Left lung (tissue), 10 donors: Measurements from ENCODE around the gene SHANK1. TPM values are rescaled to one million over a fixed set of nuclear protein-coding genes. Genes with fewer than 3 reads are reported as not detected.

Experiments used
- ATAC-seq: fragments of 200-7000 bp; cut with Tn5 transposase; one replicate; pipeline ENCODE4 v1.9.1; 2020; ENCODE audit warnings: moderate library complexity
- DNase-seq, 4 donors: peaks; one replicate each; pipeline ENCODE4 v3.0.0-alpha.2; 2013 to 2020
- H3K27ac ChIP-seq, 2 donors: fragments of 200-600 bp; sonication (generic) in 1 of 2; one replicate each; pipeline versions ENCODE4 v1.5.0 to v1.8.0; 2020 to 2021
- H3K27me3 ChIP-seq, 2 donors: fragments of 200-600 bp; sonication (generic) in 1 of 2; one replicate each; pipeline versions ENCODE4 v1.5.0 to v1.8.0; 2020 to 2021
- H3K36me3 ChIP-seq, 2 donors: fragments of 200-600 bp; sonication (generic) in 1 of 2; one replicate each; pipeline versions ENCODE4 v1.5.0 to v1.8.0; 2020 to 2021
- H3K4me1 ChIP-seq, 2 donors: fragments of 200-600 bp; one replicate each; pipeline ENCODE4 v1.8.0; 2021
- H3K4me3 ChIP-seq, 2 donors: fragments of 200-600 bp; sonication (generic) in 1 of 2; one replicate each; pipeline versions ENCODE4 v1.5.0 to v1.8.0; 2020 to 2021; ENCODE audit warnings: mild to moderate bottlenecking in 1 of 2
- H3K9me3 ChIP-seq, 2 donors: fragments of 200-600 bp; sonication (generic) in 1 of 2; one replicate each; pipeline versions ENCODE4 v1.5.0 to v1.8.0; 2020 to 2021
- intact Hi-C, 2 donors: fragments of 100-400 bp; cut with DNase I; formaldehyde crosslinking; loops; one replicate each; pipeline versions ENCODE4 v1.11.2 to v1.14.2; 2022
- polyA plus RNA-seq, 6 donors: library from polyadenylated mRNA; unstranded; fragments of 120-200 nt; gene quantifications; one replicate each; pipeline ENCODE4 v1.2.1, GENCODE V29; 2013; ENCODE audit not compliant: insufficient read length in 6 of 6
- total RNA-seq, 2 donors: library from RNA; stranded (reverse); fragmentation: NEBNext Ultra II Directional; extraction: Animal tissue kit (Norgen Biotek cat#: 25700); gene quantifications; one replicate each; pipeline ENCODE4 v1.2.1, GENCODE V29; 2021
- TF ChIP-seq, protein P1 (sequence below), 2 donors: fragments of 200-600 bp; sonication (generic) in 1 of 2; IDR thresholded peaks; one replicate each; pipeline versions ENCODE4 v1.5.0 to v1.8.0; 2021; ENCODE audit warnings: antibody characterized with exemption in 2 of 2
- donor health status: DM: no; HTN: yes; CAD: no.
- donor health status: DM: no; HTN: no; CAD: no.

The SHANK1 gene
- total and polyA plus RNA-seq, 8 donors = 0.21 to 7.5 (median 4.9) TPM

DNA sequence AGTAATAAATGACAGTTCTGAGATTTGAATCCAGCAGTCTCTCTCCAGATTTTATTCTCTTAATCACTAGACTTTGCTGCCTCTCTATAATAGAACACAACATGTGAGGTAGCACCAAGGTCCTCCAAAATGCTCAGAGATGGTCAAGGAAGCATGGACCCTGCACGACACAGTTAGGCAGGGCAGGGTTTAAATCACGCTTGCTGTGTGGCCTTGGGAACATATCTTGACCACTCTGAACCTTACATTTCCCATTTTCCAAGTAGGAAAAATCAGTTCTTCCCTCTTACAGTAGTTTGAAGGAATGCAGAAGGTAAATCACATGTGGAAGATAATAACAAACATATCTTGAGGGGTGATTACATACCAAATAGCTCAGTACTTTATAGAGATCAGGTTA lies 86.2 kb downstream of the SHANK1 start:
- H3K4me3 ChIP-seq = no peak overlapping the region
- TF ChIP-seq, protein P1, sequence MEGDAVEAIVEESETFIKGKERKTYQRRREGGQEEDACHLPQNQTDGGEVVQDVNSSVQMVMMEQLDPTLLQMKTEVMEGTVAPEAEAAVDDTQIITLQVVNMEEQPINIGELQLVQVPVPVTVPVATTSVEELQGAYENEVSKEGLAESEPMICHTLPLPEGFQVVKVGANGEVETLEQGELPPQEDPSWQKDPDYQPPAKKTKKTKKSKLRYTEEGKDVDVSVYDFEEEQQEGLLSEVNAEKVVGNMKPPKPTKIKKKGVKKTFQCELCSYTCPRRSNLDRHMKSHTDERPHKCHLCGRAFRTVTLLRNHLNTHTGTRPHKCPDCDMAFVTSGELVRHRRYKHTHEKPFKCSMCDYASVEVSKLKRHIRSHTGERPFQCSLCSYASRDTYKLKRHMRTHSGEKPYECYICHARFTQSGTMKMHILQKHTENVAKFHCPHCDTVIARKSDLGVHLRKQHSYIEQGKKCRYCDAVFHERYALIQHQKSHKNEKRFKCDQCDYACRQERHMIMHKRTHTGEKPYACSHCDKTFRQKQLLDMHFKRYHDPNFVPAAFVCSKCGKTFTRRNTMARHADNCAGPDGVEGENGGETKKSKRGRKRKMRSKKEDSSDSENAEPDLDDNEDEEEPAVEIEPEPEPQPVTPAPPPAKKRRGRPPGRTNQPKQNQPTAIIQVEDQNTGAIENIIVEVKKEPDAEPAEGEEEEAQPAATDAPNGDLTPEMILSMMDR (IDR thresholded peaks at IDR 0.05) = no peak
- intact Hi-C loops = no loop called here

DNA sequence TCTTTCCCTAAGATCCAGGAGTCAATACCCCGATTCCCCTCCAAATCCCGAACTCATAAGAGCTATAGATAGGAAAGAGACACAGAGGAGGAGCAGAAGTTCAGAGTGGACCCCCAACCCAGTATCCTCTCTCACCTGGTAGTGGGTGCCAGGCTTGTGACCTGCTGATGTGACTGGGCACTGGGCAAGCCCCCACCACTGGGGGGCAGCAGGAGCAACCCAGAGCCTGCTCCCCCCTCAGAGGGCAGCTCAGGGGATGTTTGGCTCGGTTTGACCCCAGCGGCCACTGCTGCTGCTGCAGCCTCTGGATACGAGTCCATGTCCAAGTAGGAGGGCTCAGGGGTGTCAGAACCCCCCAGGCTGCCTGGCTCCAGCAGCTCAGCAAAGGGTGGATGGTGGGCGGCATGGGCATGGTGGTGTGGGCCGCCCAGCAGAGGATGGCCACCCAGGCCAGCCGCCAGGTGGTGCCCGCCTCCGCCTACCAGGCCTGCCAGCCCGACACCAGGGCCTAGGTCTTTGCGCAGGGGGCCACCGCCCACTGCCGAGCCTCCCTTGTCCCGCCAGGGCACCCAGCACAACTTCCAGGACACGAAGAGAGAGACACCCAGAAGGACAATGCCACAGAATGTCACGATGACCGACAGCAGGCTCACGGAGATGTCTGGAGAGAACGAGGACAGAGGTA lies 87.3 kb downstream of the SHANK1 start:
- peaks cover 0 to 36% of the 10 kb centered on the region in 2 donors for H3K27me3 ChIP-seq
- H3K27ac ChIP-seq = no peak overlapping the region
- peaks cover 0 to 29% of the 10 kb centered on the region in 2 donors for H3K9me3 ChIP-seq
- TF ChIP-seq, protein P1 (IDR thresholded peaks at IDR 0.05) = no peak
- intact Hi-C loops = no loop called here
- H3K36me3 ChIP-seq = no peaks in the 10 kb centered on the region
- no peak for ATAC-seq
- DNase-seq = no peak
- H3K4me1 ChIP-seq = no peaks in the 10 kb centered on the region
- no peak overlapping the region for H3K4me3 ChIP-seq

More for the DNA sequence above, 86.2 kb downstream of the SHANK1 start:
- H3K4me1 ChIP-seq = no peaks in the 10 kb centered on the region
- H3K36me3 ChIP-seq = no peaks in the 10 kb centered on the region
- H3K9me3 ChIP-seq = peaks cover 0 to 29% of the 10 kb centered on the region in 2 donors
- no peak for ATAC-seq
- peaks cover 5 to 47% of the 10 kb centered on the region in 2 donors for H3K27me3 ChIP-seq
- H3K27ac ChIP-seq = no peak overlapping the region
- no peak for DNase-seq

DNA sequence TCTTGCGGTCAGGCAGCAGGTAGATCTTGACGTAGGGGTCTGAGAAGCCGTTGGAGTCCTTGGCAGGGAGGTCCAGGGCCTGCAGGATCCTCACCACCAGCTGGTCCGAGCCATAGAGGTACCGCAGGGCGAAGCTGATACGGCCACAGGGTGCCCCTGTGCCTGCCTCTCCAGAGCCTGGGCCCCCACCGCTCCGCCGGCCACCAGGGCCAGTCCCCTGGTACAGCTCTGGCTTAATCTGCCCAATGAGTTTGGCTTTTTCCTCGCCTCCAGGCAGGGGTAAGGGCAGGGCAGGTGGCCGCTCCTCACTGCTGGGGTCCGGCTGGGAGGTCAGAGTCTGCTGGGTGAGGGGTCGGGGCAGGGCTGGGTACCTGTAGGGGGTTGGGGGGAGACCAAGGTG lies 89.8 kb downstream of the SHANK1 start:
- Histone ChIP-seq H3K9me3 (peaks cover 0 to 20% of the 10 kb centered on the region in 2 donors), H3K27ac (no peak overlapping the region), H3K36me3 (no peaks in the 10 kb centered on the region), H3K4me1 (no peaks in the 10 kb centered on the region), H3K27me3 (peaks cover 0 to 23% of the 10 kb centered on the region in 2 donors), H3K4me3 (no peak overlapping the region)
- no peak for DNase-seq
- intact Hi-C loops = no loop called here
- TF ChIP-seq, protein P1 (IDR thresholded peaks at IDR 0.05) = no peak
- ATAC-seq = no peak

DNA sequence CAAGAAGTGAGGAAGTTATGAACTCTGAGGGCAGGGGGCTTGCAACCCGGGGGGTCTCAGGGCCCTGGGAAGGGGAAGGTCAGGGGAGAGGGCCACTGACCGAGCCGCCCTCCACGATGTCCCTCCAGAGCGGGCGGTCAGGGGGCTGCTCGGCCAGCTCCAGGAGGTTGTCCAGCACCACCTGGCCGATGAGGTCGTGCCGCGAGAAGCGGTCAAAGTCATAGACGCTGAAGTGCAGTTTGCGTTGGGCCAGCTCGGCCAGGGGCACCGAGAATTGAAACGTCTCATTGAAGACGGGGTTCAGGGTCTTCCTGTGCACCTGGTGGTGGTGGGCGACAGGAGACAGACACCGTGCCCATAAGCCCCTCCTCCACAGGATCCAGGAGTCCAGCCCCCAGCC lies 90.4 kb downstream of the SHANK1 start:
- H3K9me3 ChIP-seq = peaks cover 0 to 14% of the 10 kb centered on the region in 2 donors
- no peak for ATAC-seq
- H3K27me3 ChIP-seq = peaks cover 0 to 23% of the 10 kb centered on the region in 2 donors
- no peak overlapping the region for H3K27ac ChIP-seq
- no peak overlapping the region for H3K4me3 ChIP-seq
- TF ChIP-seq, protein P1 (IDR thresholded peaks at IDR 0.05) = no peak
- H3K4me1 ChIP-seq = no peaks in the 10 kb centered on the region
- intact Hi-C loops = no loop called here
- H3K36me3 ChIP-seq = no peaks in the 10 kb centered on the region
- DNase-seq = no peak

DNA sequence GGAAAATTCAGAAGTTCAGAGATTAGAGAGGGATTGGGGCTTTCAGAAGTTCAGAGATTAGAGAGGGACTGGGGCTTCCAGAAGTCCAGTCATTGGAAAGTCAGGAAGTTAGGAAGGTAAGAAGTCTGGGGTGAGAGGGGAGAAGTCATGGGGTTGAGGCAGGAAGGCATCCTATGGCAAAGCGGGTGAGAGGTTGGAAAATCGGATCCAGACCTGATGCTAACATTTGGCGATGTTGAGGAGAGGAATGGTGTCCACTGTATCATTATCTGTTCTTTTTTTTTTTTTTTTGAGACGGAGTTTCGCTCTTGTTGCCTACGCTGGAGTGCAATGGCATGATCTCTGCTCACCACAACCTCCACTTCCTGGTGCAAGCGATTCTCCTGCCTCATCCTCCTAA lies 91.1 kb downstream of the SHANK1 start:
- no peaks in the 10 kb centered on the region for H3K4me1 ChIP-seq
- no peak overlapping the region for H3K27ac ChIP-seq
- H3K9me3 ChIP-seq = peaks cover 0 to 8% of the 10 kb centered on the region in 2 donors
- no peaks in the 10 kb centered on the region for H3K36me3 ChIP-seq
- DNase-seq = no peak
- no peak for ATAC-seq
- TF ChIP-seq, protein P1 (IDR thresholded peaks at IDR 0.05) = no peak
- peaks cover 0 to 23% of the 10 kb centered on the region in 2 donors for H3K27me3 ChIP-seq
- H3K4me3 ChIP-seq = no peak overlapping the region
- intact Hi-C loops = no loop called here
